HG03139 (cell line): ENCODE measurements around the gene GLIPR2.

Experiments used
- ATAC-seq: cut with Tn5 transposase; IDR thresholded peaks from one replicate; pipeline ENCODE4 v1.9.1; 2021; ENCODE audit not compliant: unreplicated experiment

Gene GLIPR2

GRCh38 chr9:36191290-36191645 is 54.7 kb downstream of the GLIPR2 start:
- ATAC-seq = no peak

- ATAC-seq = no peak
These were observed 55.2 kb downstream of the GLIPR2 start for GRCh38 chr9:36191686-36192085.

GRCh38 chr9:36192196-36192595 is 55.7 kb downstream of the GLIPR2 start:
- ATAC-seq = no peak

GRCh38 chr9:36193023-36193422 is 56.5 kb downstream of the GLIPR2 start:
- no peak for ATAC-seq

GRCh38 chr9:36194326-36195000 is 57.9 kb downstream of the GLIPR2 start:
- ATAC-seq = no peak

- ATAC-seq = no peak
These were observed 68.5 kb downstream of the GLIPR2 start for GRCh38 chr9:36204906-36205547.

- ATAC-seq = no peak
These were observed 70.5 kb downstream of the GLIPR2 start for GRCh38 chr9:36207016-36207415.

GRCh38 chr9:36207546-36208012 is 71.0 kb downstream of the GLIPR2 start:
- no peak for ATAC-seq

GRCh38 chr9:36208521-36209253 is 72.2 kb downstream of the GLIPR2 start:
- ATAC-seq = no peak

- no peak for ATAC-seq
These were observed 74.2 kb downstream of the GLIPR2 start for GRCh38 chr9:36210722-36211121.

GRCh38 chr9:36211510-36211909 is 75.0 kb downstream of the GLIPR2 start:
- no peak for ATAC-seq

GRCh38 chr9:36213387-36213786 is 76.9 kb downstream of the GLIPR2 start:
- no peak for ATAC-seq
